HG02623 (cell line): ENCODE results near the gene ICE1.
"Not testable (repeated sequence)": the region's sequence is repeated elsewhere in the genome, so short reads cannot be mapped to it uniquely, and the experiment has no call there.

ENCODE experiments used
- ATAC-seq: cut with Tn5 transposase; IDR thresholded peaks from one replicate; pipeline ENCODE4 v1.9.1; 2021; ENCODE audit warnings: moderate library complexity; ENCODE audit not compliant: unreplicated experiment

Gene ICE1

DNA sequence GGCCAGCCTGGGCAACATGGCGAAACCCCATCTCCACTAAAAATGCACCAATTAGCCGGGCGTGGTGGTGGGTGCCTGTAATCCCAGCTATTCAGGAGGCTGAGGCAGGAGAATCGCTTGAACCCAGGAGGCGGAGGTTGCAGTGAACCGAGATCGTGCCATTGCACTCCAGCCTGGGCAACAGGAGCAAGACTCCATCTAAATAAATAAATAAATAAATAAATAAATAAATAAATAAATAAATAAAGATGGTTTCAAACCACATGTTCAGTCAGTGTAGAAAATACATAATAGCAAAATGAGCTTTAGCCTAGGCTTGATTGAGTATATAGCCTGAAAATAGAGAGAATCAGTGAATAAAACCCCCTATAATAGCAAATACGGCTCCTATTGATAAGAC is 27.4 kb upstream of the ICE1 start:
- ATAC-seq: not testable (repeated sequence)

DNA sequence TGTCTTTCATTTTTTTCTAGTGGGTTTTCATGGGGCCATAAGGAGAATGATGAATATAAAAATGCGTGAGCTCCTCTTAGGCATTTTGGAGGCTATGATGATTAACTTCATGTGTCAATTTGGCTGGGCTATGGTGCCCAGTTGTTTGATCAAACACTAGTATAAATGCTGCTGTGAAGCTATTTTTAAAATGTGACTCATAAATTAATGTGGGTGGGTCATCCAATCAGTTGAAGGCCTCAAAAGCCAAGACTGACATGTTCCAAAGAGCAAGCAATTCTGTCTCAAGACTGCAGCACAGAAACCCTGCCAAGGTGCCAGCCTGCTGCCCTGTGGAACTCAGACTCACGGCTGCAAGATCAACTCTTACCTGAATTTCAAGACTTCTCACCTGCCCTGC is 24.4 kb upstream of the ICE1 start:
- ATAC-seq: no peak

DNA sequence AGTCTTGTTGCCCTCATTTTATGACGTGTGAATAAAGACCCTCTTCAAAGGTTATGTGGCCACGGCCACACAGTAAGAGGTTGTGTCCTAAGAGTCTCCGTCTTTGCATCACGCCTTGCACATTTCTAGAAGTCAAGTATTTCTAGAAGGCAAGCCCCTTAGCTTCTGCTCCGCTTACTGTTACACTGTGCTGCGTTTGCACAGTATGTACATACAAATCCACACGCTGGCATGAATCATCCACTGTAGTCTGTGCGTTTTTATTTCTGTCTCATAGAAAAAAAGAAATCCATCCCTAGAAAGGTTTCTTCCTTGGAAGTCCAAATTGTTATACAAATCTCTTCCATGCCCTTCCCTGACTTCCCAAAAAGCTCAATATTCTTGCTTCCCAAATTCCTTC is 21.4 kb upstream of the ICE1 start:
- ATAC-seq: no peak

- no peak for ATAC-seq
Measured at GRCh38 chr5:5403741-5404140, 18.7 kb upstream of the ICE1 start.

- ATAC-seq: no peak
Measured at GRCh38 chr5:5404381-5404780, 18.1 kb upstream of the ICE1 start.

GRCh38 chr5:5405441-5405840 is 17.0 kb upstream of the ICE1 start:
- ATAC-seq: no peak

- ATAC-seq: no peak
Measured at GRCh38 chr5:5407924-5408323, 14.6 kb upstream of the ICE1 start.

DNA sequence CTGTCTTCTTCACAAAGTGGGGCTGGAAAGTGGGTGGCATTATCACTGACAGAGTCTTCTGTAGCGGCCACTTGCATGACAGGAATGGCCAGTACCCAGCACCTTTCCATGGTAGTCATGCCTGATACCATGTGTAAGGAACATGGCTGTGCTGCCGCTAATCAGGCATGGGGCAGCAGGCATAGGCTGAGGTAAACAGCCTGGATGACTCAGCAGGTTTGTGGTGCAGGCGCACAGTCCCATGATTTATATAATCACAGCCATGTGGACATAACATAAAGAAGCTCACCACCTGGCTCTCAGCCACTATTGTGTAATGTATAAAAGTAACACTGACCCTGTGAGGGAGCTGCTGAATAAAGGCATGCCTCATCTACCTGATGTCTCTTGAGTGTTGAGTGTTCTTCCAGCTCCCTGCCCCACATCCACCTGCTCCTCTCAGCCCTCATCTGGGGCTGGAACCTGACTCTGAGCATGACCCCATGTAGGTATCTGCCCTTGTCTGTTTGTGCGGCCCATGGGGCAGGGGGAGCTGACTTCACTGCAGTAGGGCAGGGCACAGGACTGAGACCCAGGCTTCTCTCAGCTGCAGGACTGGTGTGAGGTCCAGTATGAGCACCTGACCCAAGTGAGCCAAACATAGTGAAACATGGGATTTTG is 13.2 kb upstream of the ICE1 start:
- ATAC-seq: no peak

- not testable (repeated sequence) for ATAC-seq
Measured at GRCh38 chr5:5413856-5414255, 8.6 kb upstream of the ICE1 start.

GRCh38 chr5:5414999-5415398 is 7.5 kb upstream of the ICE1 start:
- no peak for ATAC-seq

GRCh38 chr5:5416733-5417132 is 5.7 kb upstream of the ICE1 start:
- no peak for ATAC-seq

DNA sequence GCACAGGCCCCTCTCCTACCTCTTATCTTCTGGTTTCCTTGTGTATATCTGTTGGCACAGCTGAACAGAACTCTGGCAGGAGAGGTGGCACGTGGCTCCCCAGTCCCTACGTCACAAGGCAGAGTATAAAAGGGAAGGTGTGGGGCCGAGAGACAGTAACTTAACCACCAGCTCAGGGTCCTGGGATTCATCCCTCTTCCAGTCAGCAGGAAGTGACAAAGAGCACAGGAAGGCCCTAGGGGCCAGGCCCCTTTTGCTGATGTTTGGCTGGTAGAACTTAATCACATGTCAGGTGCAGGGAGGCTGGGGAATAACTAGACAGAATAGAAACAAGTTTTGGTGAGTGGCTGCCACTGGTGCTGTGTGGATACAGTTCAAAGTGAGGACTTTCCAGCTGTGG is 4.5 kb upstream of the ICE1 start:
- no peak for ATAC-seq

DNA sequence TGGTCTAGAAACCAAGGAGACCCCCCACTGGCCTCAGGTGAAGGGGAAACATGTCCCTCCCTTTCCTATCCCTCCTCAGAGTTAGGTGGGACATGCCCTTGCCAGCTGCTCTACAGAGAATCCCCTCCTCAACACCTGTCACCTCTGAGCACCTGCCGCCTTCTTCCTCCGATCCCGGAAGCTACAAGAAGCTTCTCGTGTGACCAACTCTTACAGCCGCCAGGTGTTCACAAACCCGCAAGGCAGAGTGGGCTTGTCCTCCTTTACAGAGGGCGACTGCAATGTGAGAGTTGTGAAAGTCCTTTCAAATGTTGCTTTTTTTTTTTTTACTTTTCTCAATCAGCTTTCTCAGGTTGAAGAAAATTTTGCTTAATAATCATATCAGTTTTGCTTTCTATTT is 3.7 kb upstream of the ICE1 start:
- no peak for ATAC-seq

DNA sequence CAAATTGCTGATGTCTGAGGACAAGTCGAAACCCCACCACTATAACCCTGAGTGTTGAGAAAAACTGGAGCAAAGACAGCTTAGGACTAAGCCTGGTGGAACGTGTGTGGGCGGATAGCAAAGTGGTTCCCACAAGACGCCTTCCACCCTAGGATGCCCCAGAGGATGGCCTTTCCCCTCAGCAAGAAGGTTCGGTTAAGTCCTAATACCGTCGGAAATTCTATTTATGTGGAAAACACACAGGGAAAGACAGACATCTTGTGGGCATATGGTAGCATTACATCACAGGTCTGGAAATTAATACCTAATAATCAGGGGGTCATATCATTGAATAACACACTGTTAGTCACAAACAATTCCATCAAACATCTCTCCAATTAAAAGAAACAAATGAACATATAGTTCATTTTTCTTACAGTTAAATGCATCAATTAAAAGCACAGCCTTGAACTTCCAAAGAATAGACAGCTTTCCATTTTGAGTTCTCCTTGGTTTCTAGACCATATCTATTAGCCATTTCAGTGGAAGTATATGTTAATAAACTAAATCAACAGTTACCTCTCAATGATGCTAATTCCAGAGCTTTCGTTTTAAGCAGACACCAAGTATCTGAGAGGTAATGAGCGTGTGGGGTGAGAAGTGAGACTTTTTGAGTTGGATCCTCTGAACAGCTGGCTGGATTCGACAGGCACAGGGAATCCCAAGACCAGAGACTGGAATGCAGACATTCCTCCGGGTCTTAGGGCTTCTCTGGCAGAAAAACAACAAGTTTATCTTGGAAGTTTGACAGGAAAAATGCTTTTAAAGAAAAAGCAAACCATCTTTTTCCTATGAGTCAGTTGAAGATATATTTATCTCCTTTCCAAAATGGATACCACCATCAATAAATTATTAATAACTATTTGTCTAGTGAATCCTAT is 2.9 kb upstream of the ICE1 start:
- ATAC-seq: no peak

GRCh38 chr5:5420251-5420650 is 2.2 kb upstream of the ICE1 start:
- ATAC-seq: no peak

DNA sequence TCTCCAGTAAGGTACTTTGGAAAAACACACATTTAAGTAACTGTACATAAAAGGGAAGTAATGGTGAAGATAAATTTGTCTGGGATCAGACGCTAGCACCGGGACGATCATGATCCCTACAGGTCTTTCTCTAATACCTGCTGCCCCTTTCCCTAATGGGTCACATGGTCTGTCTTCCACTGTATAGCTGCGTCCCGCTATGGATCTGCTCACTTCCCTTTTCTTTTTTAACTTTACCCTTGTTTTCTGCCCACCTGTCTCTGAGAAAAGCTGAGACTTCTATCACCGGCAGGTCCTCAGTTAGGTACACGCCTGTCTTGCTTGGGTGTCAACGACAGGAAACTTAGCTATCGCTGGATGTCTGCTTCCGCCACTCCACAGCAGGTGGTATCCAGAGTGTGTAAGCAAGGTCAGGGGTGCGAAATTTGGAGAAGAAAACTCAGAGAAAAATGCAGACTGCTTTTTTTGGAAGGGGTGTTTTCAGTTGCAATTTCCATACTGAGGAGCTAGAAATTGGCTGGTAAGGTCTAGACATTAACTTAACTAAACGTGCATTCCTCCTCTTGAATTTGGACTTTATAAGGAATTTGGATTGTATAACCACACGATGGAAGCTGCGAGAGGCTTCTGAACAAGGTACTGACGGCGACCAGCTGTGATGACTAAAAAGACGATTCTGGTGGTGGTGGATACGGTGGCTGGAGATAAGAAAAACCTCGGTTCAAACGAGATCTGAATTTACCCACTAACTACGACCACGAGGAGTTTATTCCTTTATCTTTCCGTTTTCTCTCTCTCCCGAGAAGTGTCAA is 1.1 kb upstream of the ICE1 start:
- ATAC-seq: no peak

GRCh38 chr5:5422819-5423515 is 490 bp downstream of the ICE1 start:
- peak; percentile 21 for ATAC-seq

- no peak for ATAC-seq
Measured at GRCh38 chr5:5423586-5423985, 1.1 kb downstream of the ICE1 start.

DNA sequence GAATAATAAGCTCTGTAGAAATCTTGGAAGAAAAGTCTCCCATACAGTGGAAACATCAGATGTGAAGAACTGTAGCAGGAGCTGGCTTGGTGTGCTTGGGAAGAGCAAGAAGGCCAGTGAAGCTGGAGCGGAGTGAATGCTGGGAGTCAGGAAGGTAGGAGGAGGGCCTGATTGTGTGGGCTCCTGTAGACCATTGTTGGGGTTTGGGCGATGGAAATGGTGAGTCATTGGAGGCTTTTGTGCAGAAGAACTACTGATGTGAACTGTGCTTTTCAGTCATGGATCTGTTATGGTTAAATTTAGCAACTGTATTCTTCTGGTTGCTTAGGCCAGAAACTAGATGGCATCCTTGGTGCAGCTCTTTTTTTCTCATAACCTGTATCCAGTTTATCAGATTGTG is 2.3 kb downstream of the ICE1 start:
- ATAC-seq: no peak

- no peak for ATAC-seq
Measured at GRCh38 chr5:5430136-5430535, 7.7 kb downstream of the ICE1 start.
